Erythroblast (primary cell): ENCODE data around the gene BCAM.
"Not testable (repeated sequence)": the region's sequence is repeated elsewhere in the genome, so short reads cannot be mapped to it uniquely, and the experiment has no call there.

ENCODE experiments used
- DNase-seq, 2 experiments: peaks; one replicate each; lab custom pipeline; 2025; lab: John Stamatoyannopoulos, UW
- GATA1 ChIP-seq: IDR thresholded peaks from 2 replicates; pipeline ENCODE4 v1.6.1; 2011; ENCODE audit warnings: low read depth, mild to moderate bottlenecking, control low read depth, low read length, moderate library complexity
- POLR2A ChIP-seq: IDR thresholded peaks from 2 replicates; pipeline ENCODE4 v1.6.1; 2011; ENCODE audit warnings: mild to moderate bottlenecking, low read length

Gene BCAM, protein sequence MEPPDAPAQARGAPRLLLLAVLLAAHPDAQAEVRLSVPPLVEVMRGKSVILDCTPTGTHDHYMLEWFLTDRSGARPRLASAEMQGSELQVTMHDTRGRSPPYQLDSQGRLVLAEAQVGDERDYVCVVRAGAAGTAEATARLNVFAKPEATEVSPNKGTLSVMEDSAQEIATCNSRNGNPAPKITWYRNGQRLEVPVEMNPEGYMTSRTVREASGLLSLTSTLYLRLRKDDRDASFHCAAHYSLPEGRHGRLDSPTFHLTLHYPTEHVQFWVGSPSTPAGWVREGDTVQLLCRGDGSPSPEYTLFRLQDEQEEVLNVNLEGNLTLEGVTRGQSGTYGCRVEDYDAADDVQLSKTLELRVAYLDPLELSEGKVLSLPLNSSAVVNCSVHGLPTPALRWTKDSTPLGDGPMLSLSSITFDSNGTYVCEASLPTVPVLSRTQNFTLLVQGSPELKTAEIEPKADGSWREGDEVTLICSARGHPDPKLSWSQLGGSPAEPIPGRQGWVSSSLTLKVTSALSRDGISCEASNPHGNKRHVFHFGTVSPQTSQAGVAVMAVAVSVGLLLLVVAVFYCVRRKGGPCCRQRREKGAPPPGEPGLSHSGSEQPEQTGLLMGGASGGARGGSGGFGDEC

DNA sequence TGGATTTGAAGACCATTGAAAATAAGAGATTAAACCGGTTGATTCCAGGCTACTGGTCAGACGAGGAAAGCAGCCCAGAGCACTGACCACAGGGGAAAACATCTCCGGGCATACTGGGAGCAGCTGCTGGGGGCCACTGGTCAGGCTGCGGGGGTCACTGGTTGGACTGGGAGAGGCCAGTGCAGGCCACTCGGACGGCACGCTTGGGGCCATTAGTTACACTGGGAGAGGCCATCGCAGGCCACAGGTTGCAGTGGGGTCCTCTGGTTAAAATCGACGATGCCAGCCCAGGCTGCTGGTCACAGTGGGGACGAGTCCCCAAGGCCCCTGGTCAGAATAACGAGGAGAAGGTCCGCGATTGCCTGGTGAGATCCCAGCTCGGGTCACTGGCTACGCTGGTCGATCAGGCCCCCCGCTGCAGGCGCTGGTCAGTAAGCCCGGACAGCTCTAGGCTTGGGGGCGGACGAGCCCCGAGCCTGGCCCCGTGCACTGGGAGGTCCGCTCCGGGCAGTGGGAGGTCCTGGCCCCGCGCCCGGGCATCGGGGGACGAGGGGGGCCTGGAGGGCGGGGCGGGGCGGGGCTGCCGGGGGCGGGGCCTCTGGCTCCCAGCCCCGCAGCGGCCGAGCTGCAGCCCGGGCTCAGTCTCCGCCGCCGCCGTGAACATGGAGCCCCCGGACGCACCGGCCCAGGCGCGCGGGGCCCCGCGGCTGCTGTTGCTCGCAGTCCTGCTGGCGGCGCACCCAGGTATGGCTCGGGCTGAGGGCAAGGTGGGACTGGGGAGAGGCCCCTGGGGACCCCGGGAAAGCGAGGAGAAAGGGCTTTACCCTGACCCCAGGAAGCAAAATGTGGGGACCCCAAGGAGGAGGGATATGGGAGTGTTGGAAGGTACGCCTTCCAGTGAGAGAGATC lies at the start of gene BCAM:
TSS of gene BCAM (plus strand) at position 641 of the 909 bp plus-strand sequence. CDS start at position 663, 22 bp downstream.
- no peak for TF ChIP-seq GATA1
- no peak for TF ChIP-seq POLR2A
- peak; percentile 42 to 55 for DNase-seq

DNA sequence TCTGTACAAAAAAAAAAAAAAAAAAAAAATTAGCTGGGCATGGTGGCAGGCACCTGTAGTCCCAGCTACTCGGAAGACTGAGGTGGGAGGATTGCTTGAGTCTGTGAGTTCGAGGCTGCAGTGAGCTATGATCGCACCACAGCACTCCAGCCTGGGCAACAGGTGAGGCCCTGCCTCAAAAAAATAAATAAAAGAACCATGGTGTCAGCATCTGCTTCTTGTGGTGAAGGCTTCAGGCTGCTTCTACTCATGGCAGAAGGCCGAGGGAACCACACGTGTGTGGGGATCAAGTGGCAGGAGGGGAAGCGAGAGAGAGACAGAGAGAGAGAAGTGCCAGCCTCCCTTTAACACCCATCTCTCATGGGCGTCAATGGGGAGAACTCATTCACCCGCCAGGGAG lies 46.9 kb upstream of the BCAM start:
- TF ChIP-seq POLR2A (no peak), GATA1 (no peak)
- no peak for DNase-seq

GRCh38 chr19:44765033-44765948 lies 43.6 kb upstream of the BCAM start:
- TF ChIP-seq GATA1 (no peak), POLR2A (no peak)
- no peak for DNase-seq

- TF ChIP-seq POLR2A (no peak), GATA1 (no peak)
- DNase-seq = no peak
Measured at GRCh38 chr19:44765949-44766335, 43.0 kb upstream of the BCAM start.

DNA sequence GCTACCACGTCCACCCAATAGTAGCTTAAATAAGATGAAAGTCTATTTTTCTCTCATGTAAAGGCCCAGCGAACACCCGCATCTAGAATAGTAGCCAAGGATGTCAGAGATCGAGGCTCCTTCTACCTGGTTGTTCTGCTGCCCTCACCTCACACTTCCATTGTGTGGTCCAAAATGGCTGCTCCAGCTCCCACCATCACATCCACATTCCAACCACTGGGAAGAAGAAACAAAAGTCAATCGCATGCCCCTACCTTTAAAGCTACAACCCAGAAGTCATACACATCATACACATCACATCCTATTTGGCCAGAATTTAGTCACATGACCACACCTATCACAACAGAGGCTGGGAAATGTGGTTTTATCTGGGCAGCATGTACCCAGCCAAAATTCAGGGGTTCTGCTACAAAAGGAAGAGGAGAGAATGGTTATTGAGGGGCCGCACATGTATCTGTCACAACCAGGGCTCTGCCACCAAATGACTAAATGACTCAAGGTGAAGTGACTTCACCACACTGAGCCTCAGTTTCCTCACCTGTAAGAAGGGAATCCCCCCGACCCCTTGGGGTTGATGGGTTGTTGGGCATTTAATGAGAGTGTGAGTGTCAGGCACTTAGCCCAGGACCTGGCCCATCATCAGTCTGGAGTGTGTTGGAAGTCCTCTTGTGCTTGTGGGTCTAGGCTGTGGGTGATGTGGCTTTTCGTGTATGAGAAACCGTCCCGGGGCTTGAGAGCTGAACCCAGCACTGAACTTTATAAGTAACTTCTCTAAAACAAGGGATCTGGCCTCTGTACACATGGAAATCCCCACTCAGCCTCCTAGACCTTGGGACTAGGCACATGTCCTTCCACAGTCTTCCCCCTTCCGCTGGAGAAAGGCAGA lies 41.4 kb upstream of the BCAM start:
- DNase-seq = no peak
- TF ChIP-seq GATA1 (no peak), POLR2A (no peak)

DNA sequence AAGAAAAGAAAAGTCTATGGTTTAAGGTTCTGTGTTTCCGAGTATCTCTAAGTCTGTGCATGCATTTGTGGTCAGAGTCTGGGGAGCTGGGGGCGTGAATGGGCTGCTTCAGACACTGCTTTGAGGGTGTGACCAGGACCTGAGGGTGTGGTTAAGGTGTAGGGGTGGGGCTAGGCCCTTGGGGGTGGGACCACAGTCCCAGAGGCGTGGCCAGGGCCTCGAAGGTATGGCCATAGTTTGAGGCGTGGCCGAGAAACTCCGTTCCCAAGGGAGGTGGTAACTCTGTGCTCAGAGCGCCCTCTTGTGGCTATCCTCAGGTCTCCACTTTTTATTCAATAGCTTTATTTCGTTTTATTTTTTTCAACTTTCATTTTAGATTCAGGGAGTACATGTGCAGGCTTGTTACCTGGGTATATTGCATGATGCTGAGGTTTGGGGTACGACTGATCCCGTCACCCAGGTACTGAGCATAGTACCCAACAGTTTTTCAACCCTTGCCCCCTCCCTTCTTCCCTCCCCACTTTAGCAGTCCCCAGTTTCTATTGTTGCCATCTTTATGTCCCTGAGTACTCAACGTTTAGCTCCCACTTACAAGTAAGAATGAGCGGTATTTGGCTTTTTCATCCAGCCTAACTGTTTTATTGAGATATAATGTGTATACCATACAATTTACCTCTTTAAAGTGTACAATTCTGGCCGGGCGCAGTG lies 38.2 kb upstream of the BCAM start:
- DNase-seq = peak; percentile 86 to 91
- TF ChIP-seq GATA1 = no peak
- TF ChIP-seq POLR2A = no peak

GRCh38 chr19:44772144-44772543 lies 36.8 kb upstream of the BCAM start:
- not testable (repeated sequence) for DNase-seq

DNA sequence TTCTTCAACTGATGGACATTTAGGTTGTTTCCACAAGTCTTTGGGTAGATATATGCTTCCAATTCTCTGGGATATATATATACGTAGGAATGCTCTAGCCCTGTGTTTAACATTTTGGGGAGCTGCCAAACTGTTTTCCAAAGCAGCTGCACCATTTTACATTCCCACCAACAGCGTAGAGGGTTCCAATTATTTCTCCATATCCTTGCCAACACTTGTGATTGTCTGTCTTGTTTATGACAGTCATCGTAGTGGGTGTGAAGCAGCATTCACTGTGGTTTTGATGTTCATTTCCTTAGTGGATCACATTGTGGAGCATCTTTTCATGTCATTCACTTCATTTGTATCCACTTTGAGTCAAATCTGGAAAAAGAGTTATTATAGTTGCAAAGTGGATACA lies 35.9 kb upstream of the BCAM start:
- DNase-seq = no peak

GRCh38 chr19:44775676-44776240 lies 33.1 kb upstream of the BCAM start:
- no peak for TF ChIP-seq POLR2A
- no peak for TF ChIP-seq GATA1
- no peak for DNase-seq

More for the DNA sequence above, 35.9 kb upstream of the BCAM start:
- TF ChIP-seq GATA1 (no peak), POLR2A (no peak)

GRCh38 chr19:44776402-44777096 lies 32.4 kb upstream of the BCAM start:
- TF ChIP-seq GATA1 = no peak
- no peak for TF ChIP-seq POLR2A

More at GRCh38 chr19:44776402-44777096, 32.4 kb upstream of the BCAM start:
- no peak for DNase-seq
